H1 (cell line): Measurements from ENCODE around the gene UFD1. TPM values are rescaled to one million over a fixed set of nuclear protein-coding genes. Genes with fewer than 3 reads are reported as not detected.

Experiments
- CTCF ChIA-PET: fragments of 300-600 bp; sonication (Branson Sonifier 250); formaldehyde crosslinking; loops from one replicate; lab custom pipeline; 2021; ENCODE audit not compliant: partially characterized antibody; lab: Charles Lee
- POLR2A ChIA-PET: fragments of 300-600 bp; sonication (Branson Sonifier 250); formaldehyde crosslinking; loops from one replicate; lab custom pipeline; 2021; ENCODE audit warnings: inconsistent platforms; ENCODE audit not compliant: partially characterized antibody; lab: Charles Lee
- DNase-seq, 2 experiments: peaks; one replicate each; pipeline versions ENCODE4 v3.0.0 to v3.0.0-alpha.2; 2010 to 2022; ENCODE audit warnings: low spot score in 2 of 2, low read depth in 1 of 2, mixed read lengths in 1 of 2
- FAIRE-seq: peaks from 2 replicates; lab custom pipeline; 2011; peaks lifted over from hg19 to GRCh38; lab: Jason Lieb, UNC
- H2AFZ ChIP-seq: 2 replicates; pipeline ENCODE4 v1.8.1; 2012; ENCODE audit warnings: low read length, inconsistent platforms
- H2AK5ac ChIP-seq: 2 replicates; pipeline ENCODE4 v1.6.1; 2013; ENCODE audit warnings: low read depth, low read length
- H2BK120ac ChIP-seq: replicated peaks from 2 replicates; pipeline ENCODE3; 2013; ENCODE audit warnings: low read depth, low read length, inconsistent platforms
- H2BK12ac ChIP-seq: 2 replicates; pipeline ENCODE4 v1.6.1; 2013; ENCODE audit warnings: low read depth, low read length
- H2BK15ac ChIP-seq: 2 replicates; pipeline ENCODE4 v1.6.1; 2013; ENCODE audit warnings: low read length
- H2BK20ac ChIP-seq: 2 replicates; pipeline ENCODE4 v1.6.1; 2013; ENCODE audit warnings: low read length
- H2BK5ac ChIP-seq: 2 replicates; pipeline ENCODE4 v1.6.1; 2013; ENCODE audit warnings: low read depth, low read length
- H3K14ac ChIP-seq: 2 replicates; pipeline ENCODE4 v1.6.1; 2013; ENCODE audit warnings: inconsistent platforms; ENCODE audit not compliant: insufficient read length
- H3K18ac ChIP-seq: 2 replicates; pipeline ENCODE4 v1.6.1; 2013; ENCODE audit warnings: low read length; ENCODE audit errors: extremely low read depth
- H3K23ac ChIP-seq: 2 replicates; pipeline ENCODE4 v1.6.1; 2013; ENCODE audit warnings: inconsistent platforms; ENCODE audit not compliant: insufficient read length
- H3K23me2 ChIP-seq: 2 replicates; pipeline ENCODE4 v1.6.1; 2013; ENCODE audit warnings: low read depth, low read length
- H3K27ac ChIP-seq: 2 replicates; pipeline ENCODE4 v1.6.1; 2011; ENCODE audit warnings: low read depth, low read length, inconsistent platforms
- H3K27me3 ChIP-seq, 4 experiments: replicated peaks in 1 of 4; 1 replicate in 1 of 4; 2 replicates in 3 of 4; pipeline versions ENCODE4 v1.6.1 to v1.8.1; 2011 to 2013; ENCODE audit warnings: low read length in 3 of 4, mild to moderate bottlenecking in 3 of 4, inconsistent platforms in 2 of 4, mixed read lengths in 2 of 4, moderate library complexity in 1 of 4; ENCODE audit not compliant: control insufficient read depth in 3 of 4, insufficient read depth in 3 of 4; ENCODE audit errors: extremely low read depth in 1 of 4
- H3K36me3 ChIP-seq, 4 experiments: 2 replicates each; pipeline versions ENCODE4 v1.6.1 to v1.8.1; 2011 to 2013; ENCODE audit warnings: mild to moderate bottlenecking in 4 of 4, low read length in 3 of 4, moderate library complexity in 2 of 4, control low read depth in 1 of 4, inconsistent platforms in 1 of 4; ENCODE audit not compliant: insufficient read depth in 4 of 4, control insufficient read depth in 2 of 4
- H3K4ac ChIP-seq: replicated peaks from 2 replicates; pipeline ENCODE3; 2013; ENCODE audit warnings: low read length, low read depth, mixed read lengths, inconsistent platforms; ENCODE audit not compliant: insufficient read length
- H3K4me1 ChIP-seq, 4 experiments: replicated peaks in 1 of 4; 1 replicate in 1 of 4; 2 replicates in 3 of 4; pipeline versions ENCODE4 v1.6.1 to v1.8.1; 2011 to 2013; ENCODE audit warnings: low read length in 3 of 4, inconsistent platforms in 2 of 4, mixed read lengths in 1 of 4; ENCODE audit not compliant: insufficient read depth in 4 of 4, control insufficient read depth in 3 of 4
- H3K4me2 ChIP-seq, 2 experiments: 2 replicates each; pipeline versions ENCODE4 v1.6.1 to v1.8.1; 2011 to 2013; ENCODE audit warnings: low read depth in 2 of 2, low read length in 2 of 2, control low read depth in 1 of 2, inconsistent platforms in 1 of 2, mild to moderate bottlenecking in 1 of 2; ENCODE audit not compliant: insufficient read depth in 1 of 2
- H3K4me3 ChIP-seq, 4 experiments: fragments of 200-600, 300-600 bp in 1 of 4; sonication (generic), shearing (Covaris generic), sonication (Bioruptor Twin) in 1 of 4; 2 replicates each; pipeline versions ENCODE4 v1.5.1 to v1.8.1; 2011 to 2016; ENCODE audit warnings: low read length in 4 of 4, low read depth in 3 of 4, control low read depth in 2 of 4, inconsistent platforms in 2 of 4, mild to moderate bottlenecking in 2 of 4, mixed read lengths in 1 of 4, moderate library complexity in 1 of 4; ENCODE audit not compliant: insufficient read depth in 2 of 4; ENCODE audit errors: extremely low read depth in 1 of 4
- H3K56ac ChIP-seq: replicated peaks from 2 replicates; pipeline ENCODE3; 2013; ENCODE audit warnings: low read depth, mild to moderate bottlenecking, mixed read lengths, low read length, inconsistent platforms; ENCODE audit not compliant: insufficient read length
- H3K79me1 ChIP-seq: 2 replicates; pipeline ENCODE4 v1.6.1; 2013; ENCODE audit warnings: low read depth, low read length, control low read depth
- H3K79me2 ChIP-seq, 2 experiments: 2 replicates each; pipeline versions ENCODE4 v1.6.1 to v1.8.1; 2012 to 2013; ENCODE audit warnings: low read length in 2 of 2, mild to moderate bottlenecking in 2 of 2, inconsistent platforms in 1 of 2; ENCODE audit not compliant: insufficient read depth in 2 of 2, control insufficient read depth in 1 of 2
- H3K9ac ChIP-seq, 4 experiments: replicated peaks in 1 of 4; 1 replicate in 1 of 4; 2 replicates in 3 of 4; pipeline versions ENCODE4 v1.6.1 to v1.8.1; 2011 to 2013; ENCODE audit warnings: low read depth in 3 of 4, low read length in 3 of 4, control low read depth in 2 of 4, mild to moderate bottlenecking in 2 of 4, moderate library complexity in 2 of 4, inconsistent platforms in 1 of 4; ENCODE audit errors: extremely low read depth in 1 of 4
- H3K9me3 ChIP-seq, 2 experiments: 2 replicates each; pipeline versions ENCODE4 v1.6.1 to v1.8.1; 2012 to 2013; ENCODE audit warnings: mild to moderate bottlenecking in 2 of 2, moderate library complexity in 2 of 2, control low read depth in 1 of 2, inconsistent platforms in 1 of 2, low read depth in 1 of 2, low read length in 1 of 2, mixed read lengths in 1 of 2; ENCODE audit not compliant: insufficient read depth in 2 of 2
- H4K20me1 ChIP-seq, 2 experiments: replicated peaks in 1 of 2; 2 replicates each; pipeline versions ENCODE3 to v1.8.1; 2011 to 2013; ENCODE audit warnings: inconsistent platforms in 2 of 2, low read length in 2 of 2, mild to moderate bottlenecking in 1 of 2; ENCODE audit not compliant: insufficient read depth in 2 of 2, control insufficient read depth in 1 of 2
- H4K5ac ChIP-seq: 2 replicates; pipeline ENCODE4 v1.6.1; 2013; ENCODE audit warnings: low read length, low read depth, mixed read lengths, inconsistent platforms; ENCODE audit not compliant: insufficient read length
- H4K8ac ChIP-seq: 2 replicates; pipeline ENCODE4 v1.8.0; 2013; ENCODE audit warnings: mild to moderate bottlenecking, moderate library complexity, low read length, inconsistent platforms; ENCODE audit not compliant: insufficient read depth; ENCODE audit errors: extremely low read depth
- H4K91ac ChIP-seq: replicated peaks from 2 replicates; pipeline ENCODE3; 2013; ENCODE audit warnings: low read length, mixed read lengths, inconsistent platforms; ENCODE audit not compliant: insufficient read length
- CBX8 ChIP-seq: fragments of 300-800, 300-1000 bp; sonication (generic); IDR thresholded peaks from 2 replicates; pipeline ENCODE4 v1.7.1; 2016; ENCODE audit warnings: low read depth, low read length, borderline replicate concordance
- EZH2 ChIP-seq: fragments of 200-600 bp; sonication (generic); IDR thresholded peaks from 2 replicates; pipeline ENCODE4 v1.7.1; 2012; ENCODE audit warnings: low read depth, mild to moderate bottlenecking, moderate library complexity, low read length, inconsistent platforms; ENCODE audit not compliant: severe bottlenecking
- GABPA ChIP-seq: IDR thresholded peaks from 2 replicates; pipeline ENCODE4 v1.6.1; 2011; ENCODE audit warnings: mild to moderate bottlenecking, low read length, moderate library complexity, borderline replicate concordance; ENCODE audit not compliant: insufficient read depth
- HDAC2 ChIP-seq, 2 experiments: fragments of 300-600 bp in 1 of 2; sonication (generic) in 1 of 2; IDR thresholded peaks; 2 replicates each; pipeline ENCODE4 v1.6.1; 2011 to 2012; ENCODE audit warnings: low read depth in 2 of 2, low read length in 2 of 2, mild to moderate bottlenecking in 2 of 2, moderate library complexity in 2 of 2, borderline replicate concordance in 1 of 2, inconsistent platforms in 1 of 2
- MAX ChIP-seq: IDR thresholded peaks from 2 replicates; pipeline ENCODE4 v1.6.1; 2012; ENCODE audit warnings: inconsistent platforms
- PHF8 ChIP-seq: fragments of 200-600 bp; sonication (generic); conservative IDR thresholded peaks from 2 replicates; pipeline ENCODE4 v1.7.1; 2012; ENCODE audit warnings: low read depth, mild to moderate bottlenecking, inconsistent platforms, low read length, moderate library complexity
- SP2 ChIP-seq: IDR thresholded peaks from 2 replicates; pipeline ENCODE4 v1.6.1; 2012; ENCODE audit warnings: mild to moderate bottlenecking, low read length, inconsistent platforms
- TAF7 ChIP-seq: optimal IDR thresholded peaks from 2 replicates; pipeline ENCODE3; 2011; ENCODE audit warnings: low read depth, mild to moderate bottlenecking, inconsistent platforms, low read length, moderate library complexity, borderline replicate concordance
- TCF12 ChIP-seq: IDR thresholded peaks from 2 replicates; pipeline ENCODE4 v1.6.1; 2011; ENCODE audit warnings: low read depth, mild to moderate bottlenecking, low read length
- ZNF274 ChIP-seq: IDR thresholded peaks from 2 replicates; pipeline ENCODE4 v1.7.0; 2012; ENCODE audit warnings: low read length, borderline replicate concordance; ENCODE audit errors: extremely low read depth
- WGBS, 2 experiments: shearing (Covaris generic) in 1 of 2; methylation state at CpG; one replicate each; pipeline versions ENCODE4 v1.1.6 to v1.1.7; 2013 to 2015; ENCODE audit warnings: low lambda C conversion rate in 2 of 2, mixed read lengths in 2 of 2, inconsistent platforms in 1 of 2, low coverage in 1 of 2, missing lambda C conversion rate in 1 of 2; ENCODE audit not compliant: insufficient replicate concordance in 2 of 2, insufficient coverage in 1 of 2, insufficient read length in 1 of 2; ENCODE audit errors: extremely low coverage in 1 of 2, missing lambda C conversion rate in 1 of 2; 5-methylcytosine and 5-hydroxymethylcytosine counted together
- polyA plus RNA-seq, 7 experiments: library from polyadenylated mRNA; depleted of rRNA in 3 of 7; stranded (reverse) in 5 of 7; unstranded in 2 of 7; fragments of >200 nt in 5 of 7; fragments of 200-250 nt in 2 of 7; gene quantifications; 1 replicate in 5 of 7; 2 replicates in 1 of 7; 4 replicates in 1 of 7; pipeline versions ENCODE4 v1.2.1 to v1.2.3, GENCODE V29; 2011 to 2013; ENCODE audit warnings: missing spikeins in 2 of 7, mixed read lengths in 2 of 7
- total RNA-seq: library from RNA; stranded (reverse); fragmentation: NEBNext Ultra II Directional; extraction: Animal tissue kit (Norgen Biotek cat#: 25700); gene quantifications from 2 replicates; pipeline ENCODE4 v1.2.1, GENCODE V29; 2021
- TF ChIP-seq, protein P1 (sequence below): IDR thresholded peaks from 2 replicates; pipeline ENCODE4 v1.6.1; 2012; ENCODE audit warnings: low read length, inconsistent platforms

The UFD1 gene
- total and polyA plus RNA-seq, 2 of the 8 experiments (the other 6 are each of a cell fraction or from before 2014, with no cell fraction given): 74.6 to 116 TPM

DNA sequence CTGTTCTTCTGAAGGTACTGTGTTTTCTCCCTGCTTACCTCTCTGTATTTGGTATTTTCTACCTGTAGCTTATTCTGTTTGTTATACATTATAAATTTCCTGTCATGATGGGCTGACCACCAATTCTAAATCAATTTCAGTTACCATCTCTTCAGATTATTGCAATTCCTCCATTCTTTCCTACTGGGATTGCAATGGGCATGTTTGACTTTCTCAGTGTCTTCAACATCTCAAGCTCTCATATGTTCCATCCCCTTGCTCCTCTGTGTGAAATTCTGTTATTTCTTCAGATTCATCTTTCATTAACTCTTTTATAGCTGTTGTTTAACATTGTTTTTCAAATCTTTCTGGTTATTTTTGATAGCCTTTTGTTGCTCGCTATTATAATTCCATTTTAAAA lies 16.0 kb downstream of the UFD1 start:
- Histone ChIP-seq H3K27me3 (no peaks in the 10 kb centered on the region), H3K27ac (no peak overlapping the region), H3K18ac (no peak overlapping the region), H2AK5ac (no peak overlapping the region), H3K4me3 (no peak overlapping the region), H4K5ac (no peak overlapping the region), H3K4me2 (no peak overlapping the region), H3K23me2 (no peaks in the 10 kb centered on the region), H3K23ac (no peak overlapping the region), H4K8ac (no peak overlapping the region), H4K20me1 (peaks cover under 1% of the 10 kb centered on the region in 2 experiments), H2BK15ac (no peak overlapping the region), H3K4me1 (no peaks in the 10 kb centered on the region), H4K91ac (no peak overlapping the region), H2AFZ (no peak overlapping the region), H3K79me2 (no peaks in the 10 kb centered on the region), H3K36me3 (peaks cover 9 to 47% (median 32%) of the 10 kb centered on the region in 4 experiments), H2BK120ac (no peak overlapping the region), H2BK12ac (no peak overlapping the region), H3K56ac (no peak overlapping the region), H3K14ac (no peak overlapping the region), H3K9ac (no peak overlapping the region), H2BK5ac (no peak overlapping the region), H3K79me1 (no peaks in the 10 kb centered on the region), H2BK20ac (no peak overlapping the region), H3K4ac (no peak overlapping the region), H3K9me3 (no peaks in the 10 kb centered on the region)
- FAIRE-seq (no peak), DNase-seq (no peak)
- ChIA-PET CTCF (interaction anchor here (4.6 kb wide), 1 partner anchor 10 kb away, joined by 34 read pairs; no protein-coding TSS in a partner anchor), POLR2A (interaction anchor here (1.3 kb wide), 1 partner anchor 17 kb away, joined by 6 read pairs; the partner anchor contains the start of gene CDC45)
- 86% methylated on average over 1 of the region's 1 CpG; no CpG with 5 or more reads in 1 of the 2 experiments for whole genome bisulfite sequencing, 2 experiments
- TF ChIP-seq MAX (no peak), CBX8 (no peak), GABPA (no peak), TAF7 (no peak), PHF8 (no peak), ZNF274 (no peak), HDAC2 (IDR thresholded peaks at IDR 0.05; ENCODE audit: borderline replicate concordance in 1 of 2, low read depth in 2 of 2, low read length in 2 of 2) (no peak), TCF12 (no peak), EZH2 (no peak), SP2 (no peak)
- TF ChIP-seq, protein P1, sequence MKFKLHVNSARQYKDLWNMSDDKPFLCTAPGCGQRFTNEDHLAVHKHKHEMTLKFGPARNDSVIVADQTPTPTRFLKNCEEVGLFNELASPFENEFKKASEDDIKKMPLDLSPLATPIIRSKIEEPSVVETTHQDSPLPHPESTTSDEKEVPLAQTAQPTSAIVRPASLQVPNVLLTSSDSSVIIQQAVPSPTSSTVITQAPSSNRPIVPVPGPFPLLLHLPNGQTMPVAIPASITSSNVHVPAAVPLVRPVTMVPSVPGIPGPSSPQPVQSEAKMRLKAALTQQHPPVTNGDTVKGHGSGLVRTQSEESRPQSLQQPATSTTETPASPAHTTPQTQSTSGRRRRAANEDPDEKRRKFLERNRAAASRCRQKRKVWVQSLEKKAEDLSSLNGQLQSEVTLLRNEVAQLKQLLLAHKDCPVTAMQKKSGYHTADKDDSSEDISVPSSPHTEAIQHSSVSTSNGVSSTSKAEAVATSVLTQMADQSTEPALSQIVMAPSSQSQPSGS: no peak
